C4-2B (cell line): ENCODE measurements around the gene ITGA5.

Source experiments
- CTCF ChIP-seq: fragments of 450-650 bp; conservative IDR thresholded peaks from 2 replicates; pipeline ENCODE4 v1.5.1; 2017; ENCODE audit warnings: mild to moderate bottlenecking
- ZFX ChIP-seq: fragments of 450-650 bp; IDR thresholded peaks from 2 replicates; pipeline ENCODE4 v1.6.1; 2017

- TF ChIP-seq CTCF (no peak), ZFX (no peak)
Observed at GRCh38 chr12:54401119-54401518, 17.9 kb downstream of the ITGA5 start.
